Thyroid gland (tissue), 4 donors: ENCODE measurements around the gene DNAJC21.

ENCODE experiments used
- POLR2A ChIP-seq, 2 donors: fragments of 450-650 bp; IDR thresholded peaks; one replicate each; pipeline ENCODE4 v1.6.1; 2017; ENCODE audit warnings: antibody characterized with exemption in 2 of 2, mild to moderate bottlenecking in 2 of 2, moderate library complexity in 1 of 2
- TF ChIP-seq, protein P1 (sequence below), 6 experiments: fragments of 200-600 bp in 3 of 6; fragments of 450-650 bp in 3 of 6; sonication (generic) in 3 of 6; IDR thresholded peaks; one replicate each; pipeline ENCODE4 v1.5.1; 2016 to 2019; ENCODE audit warnings: antibody characterized with exemption in 6 of 6, mild to moderate bottlenecking in 2 of 6, inconsistent platforms in 1 of 6, moderate library complexity in 1 of 6

DNA sequence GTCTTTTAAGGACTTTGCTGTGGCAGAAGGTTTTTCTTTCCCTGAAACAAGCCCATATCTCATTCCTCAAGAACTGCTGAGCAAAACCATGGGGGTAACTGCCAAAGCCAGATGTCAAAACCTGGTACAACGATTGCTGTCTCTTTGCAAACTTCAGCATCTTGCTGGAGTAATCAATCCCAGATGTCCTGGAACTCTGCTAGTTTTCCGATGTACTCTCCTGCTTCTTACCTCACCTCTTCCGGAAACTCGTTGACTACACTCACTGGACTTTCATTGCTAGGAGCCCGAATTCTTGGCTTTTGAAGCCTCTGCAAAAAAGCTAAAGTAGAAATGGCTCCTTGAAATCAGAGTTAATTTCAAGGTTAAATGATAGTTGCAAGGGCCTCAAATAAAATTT lies 37.4 kb upstream of the DNAJC21 start:
- TF ChIP-seq, protein P1, sequence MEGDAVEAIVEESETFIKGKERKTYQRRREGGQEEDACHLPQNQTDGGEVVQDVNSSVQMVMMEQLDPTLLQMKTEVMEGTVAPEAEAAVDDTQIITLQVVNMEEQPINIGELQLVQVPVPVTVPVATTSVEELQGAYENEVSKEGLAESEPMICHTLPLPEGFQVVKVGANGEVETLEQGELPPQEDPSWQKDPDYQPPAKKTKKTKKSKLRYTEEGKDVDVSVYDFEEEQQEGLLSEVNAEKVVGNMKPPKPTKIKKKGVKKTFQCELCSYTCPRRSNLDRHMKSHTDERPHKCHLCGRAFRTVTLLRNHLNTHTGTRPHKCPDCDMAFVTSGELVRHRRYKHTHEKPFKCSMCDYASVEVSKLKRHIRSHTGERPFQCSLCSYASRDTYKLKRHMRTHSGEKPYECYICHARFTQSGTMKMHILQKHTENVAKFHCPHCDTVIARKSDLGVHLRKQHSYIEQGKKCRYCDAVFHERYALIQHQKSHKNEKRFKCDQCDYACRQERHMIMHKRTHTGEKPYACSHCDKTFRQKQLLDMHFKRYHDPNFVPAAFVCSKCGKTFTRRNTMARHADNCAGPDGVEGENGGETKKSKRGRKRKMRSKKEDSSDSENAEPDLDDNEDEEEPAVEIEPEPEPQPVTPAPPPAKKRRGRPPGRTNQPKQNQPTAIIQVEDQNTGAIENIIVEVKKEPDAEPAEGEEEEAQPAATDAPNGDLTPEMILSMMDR (IDR thresholded peaks at IDR 0.05): no peak
- TF ChIP-seq POLR2A (IDR thresholded peaks at IDR 0.05): no peak
